KBM-7 (cell line): ENCODE measurements around the gene FN1.

Experiments
- DNase-seq: peaks from one replicate; pipeline ENCODE4 v3.0.0-alpha.2; 2015
- in situ Hi-C: fragments of 300-500 bp; cut with MboI; formaldehyde crosslinking; loops from 2 replicates; pipeline ENCODE4 v1.14.3; 2020; ENCODE audit warnings: low sequenced_read_pairs, low pct_unique_long_range_greater_than_20kb, mixed read lengths

The FN1 gene

GRCh38 chr2:215374642-215375466 lies 61.0 kb downstream of the FN1 start:
- no peak for DNase-seq
- in situ Hi-C loops = no loop called here

DNA sequence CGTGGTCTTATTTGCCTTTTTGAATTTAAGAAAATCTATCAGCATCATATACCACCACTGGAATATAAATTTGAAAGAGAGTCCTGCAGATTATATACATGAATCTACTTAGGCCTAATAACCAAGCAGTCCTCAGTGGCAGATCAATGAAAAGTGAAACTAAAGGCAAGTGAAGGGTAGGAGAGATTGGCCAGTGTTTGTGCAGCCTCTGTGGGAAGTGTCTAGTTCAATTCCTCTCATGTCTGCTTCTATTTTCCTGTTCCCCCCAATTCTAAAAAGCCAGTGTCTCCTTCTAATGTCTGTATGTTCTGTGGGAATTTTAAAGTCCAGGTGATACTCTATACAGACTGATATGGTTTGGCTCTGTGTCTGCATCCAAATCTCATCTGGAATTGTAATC lies 61.9 kb downstream of the FN1 start:
- DNase-seq = no peak
- in situ Hi-C loops = no loop called here

GRCh38 chr2:215372968-215373649 lies 62.8 kb downstream of the FN1 start:
- in situ Hi-C loops = no loop called here
- no peak for DNase-seq

DNA sequence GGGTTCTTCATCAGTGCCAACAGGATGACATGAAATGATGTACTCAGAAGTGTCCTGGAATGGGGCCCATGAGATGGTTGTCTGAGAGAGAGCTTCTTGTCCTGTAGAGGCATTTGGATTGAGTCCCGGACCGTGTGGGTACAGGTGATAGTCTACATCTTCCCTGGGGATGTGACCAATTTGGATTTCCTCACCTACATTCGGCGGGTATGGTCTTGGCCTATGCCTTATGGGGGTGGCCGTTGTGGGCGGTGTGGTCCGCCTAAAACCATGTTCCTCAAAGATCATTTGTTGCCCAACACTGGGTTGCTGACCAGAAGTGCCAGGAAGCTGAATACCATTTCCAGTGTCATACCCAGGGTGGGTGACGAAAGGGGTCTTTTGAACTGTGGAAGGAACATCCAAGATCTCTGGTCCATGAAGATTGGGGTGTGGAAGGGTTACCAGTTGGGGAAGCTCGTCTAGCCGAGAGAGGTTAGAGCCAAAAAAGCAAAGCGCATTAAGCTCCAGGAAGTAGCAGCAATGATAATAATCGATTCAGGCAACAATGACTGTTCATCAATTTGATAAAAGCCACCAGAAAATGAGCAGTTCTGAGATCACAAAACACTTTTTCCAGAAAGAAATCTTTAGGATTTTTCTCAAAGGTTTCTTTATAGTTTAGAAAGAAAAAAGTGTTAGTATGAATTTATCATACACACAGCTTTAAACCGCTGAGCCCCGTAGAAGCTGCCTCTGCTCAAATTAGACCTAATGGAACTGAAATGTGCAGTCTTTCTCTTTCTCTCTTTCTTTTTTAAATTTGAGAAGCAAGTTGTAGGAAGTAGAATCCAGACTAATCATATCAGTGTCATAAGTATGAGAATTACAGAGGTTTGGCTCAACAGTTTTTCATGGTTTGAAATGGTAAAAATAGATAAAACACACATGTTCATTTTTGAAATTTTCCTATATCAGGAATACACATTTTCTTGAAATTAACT lies 63.7 kb downstream of the FN1 start:
- in situ Hi-C loops = no loop called here
- DNase-seq = no peak

DNA sequence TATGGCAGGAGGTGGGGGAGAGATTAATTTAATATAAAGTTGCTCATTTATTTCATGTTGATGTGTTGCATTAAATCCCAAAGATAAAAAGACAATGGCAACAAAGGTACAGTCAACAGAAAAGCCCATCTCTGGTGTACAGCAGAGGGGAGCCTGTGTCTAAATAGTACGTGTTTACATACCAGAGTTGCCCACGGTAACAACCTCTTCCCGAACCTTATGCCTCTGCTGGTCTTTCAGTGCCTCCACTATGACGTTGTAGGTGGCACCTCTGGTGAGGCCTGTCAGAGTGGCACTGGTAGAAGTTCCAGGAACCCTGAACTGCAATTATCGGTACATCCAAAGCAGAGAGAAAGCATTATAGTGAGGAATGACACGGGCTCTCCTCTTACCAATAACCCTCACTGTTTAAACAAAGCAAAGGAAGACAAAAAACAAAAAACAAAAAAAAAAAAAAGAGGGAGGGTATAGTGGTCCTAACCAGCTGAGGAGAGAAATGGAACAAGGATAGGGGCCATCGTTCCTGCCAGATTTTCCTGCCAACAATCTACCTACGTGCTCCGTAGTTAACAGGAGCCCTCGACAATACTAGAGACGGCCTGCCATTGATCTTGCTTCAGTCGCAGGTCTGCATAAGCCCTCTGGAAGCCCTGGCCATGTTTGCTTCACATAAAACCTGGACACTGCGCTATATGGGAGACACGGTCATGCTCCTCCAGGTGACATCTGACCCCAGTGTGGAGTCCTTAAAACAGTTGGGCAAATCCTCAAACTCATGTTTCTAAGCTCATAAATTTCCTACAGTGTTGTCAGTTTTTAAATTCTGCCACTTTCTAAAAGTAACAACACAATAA lies 65.5 kb downstream of the FN1 start:
- DNase-seq = no peak
- in situ Hi-C loops = no loop called here

DNA sequence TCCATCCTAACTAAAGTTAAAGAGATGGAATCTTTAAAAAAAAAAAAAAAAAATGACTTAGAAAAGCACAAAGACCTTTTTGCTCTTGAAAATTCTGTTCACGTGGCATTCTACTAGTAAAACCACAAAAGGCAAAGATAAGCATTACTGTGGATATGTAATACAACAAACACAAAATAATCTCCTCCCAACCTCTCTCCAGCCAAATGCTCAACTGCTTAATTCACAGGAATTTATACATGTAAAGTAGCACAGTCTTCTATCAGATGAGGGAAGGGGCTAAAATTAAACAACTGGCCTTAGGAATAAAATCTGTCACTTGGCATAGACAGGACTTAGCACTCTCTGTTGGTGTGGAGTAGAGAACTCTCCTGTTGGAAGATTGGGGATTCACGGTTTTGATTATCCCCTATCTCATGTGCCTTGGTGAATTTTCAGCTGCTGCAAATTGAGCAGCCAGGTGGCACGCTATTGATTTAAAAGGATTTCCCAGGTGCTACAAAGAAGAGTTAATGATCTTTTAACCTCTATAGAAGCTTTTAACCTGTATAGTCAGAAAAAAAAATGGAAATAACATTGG lies 66.6 kb downstream of the FN1 start:
- no peak for DNase-seq

GRCh38 chr2:215368493-215368809 lies 67.4 kb downstream of the FN1 start:
- no peak for DNase-seq
- in situ Hi-C loops = no loop called here

More for the DNA sequence above, 66.6 kb downstream of the FN1 start:
- in situ Hi-C loops = no loop called here

DNA sequence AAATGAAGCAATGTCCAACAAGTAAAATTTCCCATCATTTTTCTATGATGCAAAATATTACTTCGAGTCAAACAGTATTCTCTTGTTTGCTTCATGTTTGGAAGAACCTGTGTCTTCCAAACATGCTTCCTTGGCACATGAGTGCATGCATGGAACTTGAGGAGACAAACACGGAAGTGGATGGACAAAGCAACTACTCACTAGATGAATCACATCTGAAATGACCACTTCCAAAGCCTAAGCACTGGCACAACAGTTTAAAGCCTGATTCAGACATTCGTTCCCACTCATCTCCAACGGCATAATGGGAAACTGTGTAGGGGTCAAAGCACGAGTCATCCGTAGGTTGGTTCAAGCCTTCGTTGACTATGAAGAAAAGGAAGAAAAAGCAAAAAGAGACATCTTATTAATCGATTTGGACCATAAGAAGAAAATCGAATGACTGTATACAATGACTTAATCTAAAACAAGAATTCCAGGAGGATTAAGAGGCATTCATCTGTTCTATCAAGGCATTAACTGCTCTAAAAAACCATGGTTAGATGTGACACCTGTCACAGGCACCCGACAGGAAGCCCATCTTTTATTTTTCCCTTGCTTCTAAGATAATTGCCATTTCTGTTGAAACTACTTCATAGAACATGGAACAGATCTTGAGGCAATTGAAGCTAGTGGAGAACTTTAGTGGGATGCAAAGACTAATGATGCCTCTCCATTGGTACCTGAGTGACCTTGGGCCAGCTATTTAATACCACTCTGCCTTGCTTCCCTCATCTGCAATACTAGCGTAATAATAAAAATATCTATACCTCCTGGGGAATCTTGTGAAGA lies 68.0 kb downstream of the FN1 start:
- in situ Hi-C loops = no loop called here
- DNase-seq = no peak

DNA sequence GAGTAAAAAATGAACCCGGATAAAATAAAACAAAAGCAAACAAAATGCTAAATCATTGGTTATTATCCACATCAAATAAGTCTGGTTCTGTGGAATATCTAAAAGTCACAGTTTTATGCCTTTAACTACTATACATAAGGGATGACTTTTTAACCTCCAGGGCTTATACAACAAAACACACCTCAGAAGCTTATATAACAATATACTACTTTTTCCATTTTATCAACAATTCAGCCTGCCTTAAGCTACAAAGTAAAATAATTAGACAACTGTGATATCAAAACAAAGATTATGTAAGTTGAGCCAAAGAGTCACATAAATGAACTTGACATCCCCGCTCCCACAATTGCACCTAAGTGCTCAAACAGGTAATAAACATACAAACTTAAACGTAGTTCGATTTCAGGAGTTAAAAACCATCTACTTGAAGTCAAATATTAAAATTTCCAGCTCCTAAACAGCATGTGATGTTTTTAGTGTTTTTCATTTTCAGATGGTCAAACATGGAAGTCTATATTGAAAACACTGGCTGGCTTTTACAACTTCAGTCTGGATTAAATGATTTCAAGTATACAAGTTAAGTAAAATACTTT lies 69.3 kb downstream of the FN1 start:
- in situ Hi-C loops = no loop called here
- DNase-seq = no peak

DNA sequence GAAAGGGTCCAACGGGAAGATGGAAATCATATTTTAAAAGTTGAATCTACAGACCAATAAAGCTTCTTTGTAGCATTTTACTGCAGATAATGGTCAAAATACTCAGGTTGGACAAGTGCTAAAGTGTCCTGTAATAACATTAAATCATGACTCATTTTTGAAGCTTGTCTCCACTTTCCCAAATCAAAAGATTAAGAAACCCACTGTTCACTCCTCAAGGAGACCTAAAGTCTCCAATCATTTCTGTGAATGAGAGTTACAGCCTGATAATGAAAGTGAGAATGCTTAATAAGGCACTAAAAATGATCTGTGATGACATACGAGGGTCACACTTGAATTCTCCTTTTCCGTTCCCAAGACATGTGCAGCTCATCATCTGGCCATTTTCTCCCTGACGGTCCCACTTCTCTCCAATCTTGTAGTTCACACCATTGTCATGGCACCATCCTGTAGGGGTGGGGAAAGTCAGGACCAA lies 70.6 kb downstream of the FN1 start:
- in situ Hi-C loops = no loop called here
- DNase-seq = no peak

DNA sequence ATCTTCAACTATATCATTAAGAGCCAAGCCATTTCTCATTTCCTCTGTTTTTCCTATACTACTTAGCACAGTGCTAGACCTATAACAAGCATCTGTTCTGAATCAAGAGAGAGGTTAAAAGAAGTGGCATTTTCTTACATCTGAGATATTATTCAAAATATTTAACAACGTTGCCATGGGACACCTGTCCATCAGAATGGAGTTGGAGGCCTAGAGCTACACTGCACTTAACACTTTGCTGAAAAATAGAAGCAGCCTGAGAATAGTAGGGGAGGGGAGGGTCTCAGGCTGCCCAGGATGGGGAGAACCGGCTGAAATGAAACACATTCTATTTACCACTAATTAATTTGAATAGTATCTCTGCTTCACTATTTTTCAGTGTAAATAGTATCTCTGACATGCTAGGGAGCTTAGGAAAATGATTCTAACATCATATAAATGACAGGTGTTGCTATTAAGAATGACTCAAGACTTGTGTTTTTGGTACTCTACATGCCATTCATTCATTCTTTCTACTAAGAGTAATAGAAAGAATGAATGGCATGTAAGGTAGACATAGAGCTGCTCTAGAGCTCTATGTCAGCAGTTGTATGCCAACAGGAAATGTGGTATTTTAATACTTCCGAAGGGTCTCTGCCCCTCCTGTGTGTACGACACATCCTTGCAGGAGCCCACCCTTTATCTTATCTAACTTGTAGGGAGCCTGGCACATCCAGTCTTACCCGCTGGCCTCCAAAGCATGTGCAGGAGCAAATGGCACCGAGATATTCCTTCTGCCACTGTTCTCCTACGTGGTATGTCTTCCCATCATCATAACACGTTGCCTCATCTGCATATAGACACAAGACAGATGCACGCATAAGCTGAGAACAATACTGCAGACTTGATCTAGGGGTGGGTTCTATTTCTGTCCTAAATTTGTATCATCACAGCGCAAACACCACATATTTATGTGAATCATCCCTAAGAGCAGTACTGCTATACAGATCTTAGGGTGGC lies 71.4 kb downstream of the FN1 start:
- DNase-seq = no peak
- in situ Hi-C loops = no loop called here

- no peak for DNase-seq
- in situ Hi-C loops = no loop called here
Measured at GRCh38 chr2:215363461-215364156, 72.3 kb downstream of the FN1 start.

DNA sequence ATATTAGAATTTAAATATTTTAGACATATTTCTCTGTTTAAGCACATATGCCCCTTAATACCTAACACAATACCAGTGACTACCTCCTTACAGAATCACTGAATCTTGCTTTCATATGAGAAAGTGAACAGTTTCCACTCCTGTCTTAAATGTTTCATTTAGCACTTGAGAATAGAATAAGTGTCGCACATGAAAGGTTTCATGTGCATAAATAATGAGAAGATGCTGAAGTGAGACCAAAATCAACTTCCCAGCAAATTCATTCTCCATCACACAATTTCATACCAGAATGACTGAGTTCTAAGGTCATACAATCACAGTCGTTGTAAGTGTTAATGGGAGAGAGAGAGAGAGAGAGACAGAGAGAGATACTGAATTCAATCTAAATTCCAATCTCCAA lies 72.8 kb downstream of the FN1 start:
- in situ Hi-C loops = no loop called here
- DNase-seq = no peak

DNA sequence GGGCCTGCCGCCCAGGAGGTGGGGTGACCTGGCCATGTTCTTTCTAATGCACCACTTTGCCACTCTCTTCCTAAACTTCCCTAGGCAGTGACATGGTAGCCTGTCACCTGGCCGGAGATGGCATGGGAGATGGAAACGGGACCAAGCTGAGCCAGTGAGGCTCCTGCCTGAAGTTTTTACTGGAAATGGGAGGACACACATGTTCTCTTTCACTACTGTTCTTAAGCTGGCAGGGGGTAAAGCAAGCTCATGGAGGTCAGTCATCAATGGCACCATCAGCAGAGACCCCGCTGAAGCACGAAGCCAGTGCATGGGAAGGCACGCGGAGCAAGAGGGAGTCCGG lies 73.3 kb downstream of the FN1 start:
- no peak for DNase-seq
- in situ Hi-C loops = no loop called here

DNA sequence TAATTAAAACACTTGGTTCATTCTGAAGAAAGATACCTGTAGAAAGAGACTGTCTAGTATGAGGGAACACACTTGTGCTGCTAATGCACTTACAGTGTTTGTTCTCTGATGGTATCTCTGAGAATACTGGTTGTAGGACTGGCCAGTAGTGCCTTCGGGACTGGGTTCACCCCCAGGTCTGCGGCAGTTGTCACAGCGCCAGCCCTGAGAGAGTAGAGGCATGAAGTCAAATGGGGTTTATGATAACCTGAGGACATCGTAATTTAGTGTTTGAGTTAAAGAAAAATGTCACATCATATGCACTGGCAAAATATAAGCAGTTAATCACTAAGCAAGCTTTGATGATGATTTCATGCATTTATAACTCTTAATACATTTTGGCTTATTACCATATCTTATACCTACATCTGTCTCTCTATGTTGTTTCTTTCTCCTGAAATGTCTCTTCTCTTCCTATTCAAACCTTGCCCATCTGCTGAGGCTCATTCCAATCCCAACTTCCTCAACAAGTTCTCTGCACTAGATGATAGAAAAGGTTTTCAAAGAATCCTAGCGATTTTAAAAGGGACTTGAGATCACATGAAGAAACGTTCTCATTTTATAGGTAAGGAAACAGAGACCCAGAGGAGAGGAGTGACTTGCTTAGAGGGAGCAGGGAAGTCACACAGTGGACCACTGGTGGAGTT lies 73.8 kb downstream of the FN1 start:
- in situ Hi-C loops = no loop called here
- no peak for DNase-seq
